ENCODE data around the gene TIAM2.
"Not testable (repeated sequence)": the region's sequence is repeated elsewhere in the genome, so short reads cannot be mapped to it uniquely, and the experiment has no call there.

DNA sequence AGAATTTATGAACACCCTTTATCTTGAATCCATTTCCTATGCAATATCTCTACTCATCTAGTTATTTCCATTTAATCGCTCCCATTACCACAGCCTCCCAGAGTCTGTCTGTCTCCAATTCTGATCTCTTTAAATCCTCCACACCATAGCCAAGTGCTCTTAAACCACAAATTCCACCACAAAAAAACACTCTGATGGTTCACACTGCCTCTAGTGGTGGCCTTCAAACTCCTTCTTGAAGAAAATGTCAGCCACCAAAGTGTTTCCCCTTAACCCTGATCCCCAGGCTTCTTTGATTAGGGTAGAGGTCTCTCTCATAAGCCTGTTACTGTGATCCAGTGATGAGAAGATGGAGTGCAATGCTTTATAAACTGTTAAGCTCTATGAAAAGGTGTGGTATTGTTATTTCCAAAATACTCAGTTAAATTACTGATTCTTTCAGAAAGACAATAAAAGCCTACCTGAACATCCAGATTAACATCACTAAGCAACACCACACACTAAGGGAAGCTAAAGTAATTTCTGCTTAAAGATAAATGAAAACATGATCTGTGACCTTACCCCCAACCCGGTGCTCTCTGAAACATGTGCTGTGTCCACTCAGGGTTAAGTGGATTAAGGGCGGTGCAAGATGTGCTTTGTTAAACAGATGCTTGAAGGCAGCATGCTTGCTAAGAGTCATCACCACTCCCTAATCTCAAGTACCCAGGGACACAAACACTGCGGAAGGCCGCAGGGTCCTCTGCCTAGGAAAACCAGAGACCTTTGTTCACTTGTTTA is 273.2 kb downstream of the TIAM2 start:
- not testable (repeated sequence) for TF ChIP-seq SP1 (IDR thresholded peaks at IDR 0.05); SUZ12 (IDR thresholded peaks at IDR 0.05); BHLHE40 (IDR thresholded peaks at IDR 0.05; ENCODE audit: borderline replicate concordance); HDGF (IDR thresholded peaks at IDR 0.05; ENCODE audit: borderline replicate concordance); ARNT (IDR thresholded peaks at IDR 0.05); ELF4 (IDR thresholded peaks at IDR 0.05); FOXK2 (IDR thresholded peaks at IDR 0.05); LEF1 (IDR thresholded peaks at IDR 0.05; ENCODE audit: borderline replicate concordance); TARDBP (IDR thresholded peaks at IDR 0.05); CTBP1 (IDR thresholded peaks at IDR 0.05; ENCODE audit: borderline replicate concordance)
- TF ChIP-seq, protein P1, sequence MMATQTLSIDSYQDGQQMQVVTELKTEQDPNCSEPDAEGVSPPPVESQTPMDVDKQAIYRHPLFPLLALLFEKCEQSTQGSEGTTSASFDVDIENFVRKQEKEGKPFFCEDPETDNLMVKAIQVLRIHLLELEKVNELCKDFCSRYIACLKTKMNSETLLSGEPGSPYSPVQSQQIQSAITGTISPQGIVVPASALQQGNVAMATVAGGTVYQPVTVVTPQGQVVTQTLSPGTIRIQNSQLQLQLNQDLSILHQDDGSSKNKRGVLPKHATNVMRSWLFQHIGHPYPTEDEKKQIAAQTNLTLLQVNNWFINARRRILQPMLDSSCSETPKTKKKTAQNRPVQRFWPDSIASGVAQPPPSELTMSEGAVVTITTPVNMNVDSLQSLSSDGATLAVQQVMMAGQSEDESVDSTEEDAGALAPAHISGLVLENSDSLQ (IDR thresholded peaks at IDR 0.05): not testable (repeated sequence)

All from HEK293T (cell line).